Endothelial cell of umbilical vein (primary cell): Measurements from ENCODE around the gene TRAK1. TPM values are rescaled to one million over a fixed set of nuclear protein-coding genes. Genes with fewer than 3 reads are reported as not detected.

Source experiments
- BruUV-seq: library from RNA; stranded (reverse); fragments of 400-500 nt; replicated peaks from 2 replicates; lab custom pipeline; 2021; lab: Mats Ljungman, UMichigan
- CTCF ChIA-PET: fragments of 300-600, 350-600 bp; sonication (Branson Sonifier 250); formaldehyde crosslinking; loops from one replicate; lab custom pipeline; 2021; ENCODE audit warnings: antibody characterized with exemption, inconsistent platforms; lab: Charles Lee
- POLR2A ChIA-PET: fragments of 300-600, 350-600 bp; sonication (Branson Sonifier 250); formaldehyde crosslinking; loops from one replicate; lab custom pipeline; 2021; ENCODE audit warnings: antibody characterized with exemption, inconsistent platforms; lab: Charles Lee
- DNase-seq: peaks from one replicate; pipeline ENCODE4 v3.0.0-alpha.2; 2011; ENCODE audit warnings: low read depth, low spot score
- FAIRE-seq: peaks from 2 replicates; lab custom pipeline; 2011; peaks lifted over from hg19 to GRCh38; lab: Jason Lieb, UNC
- H2AFZ ChIP-seq: 2 replicates; pipeline ENCODE4 v1.6.0; 2012; ENCODE audit warnings: low read depth, low read length, control low read depth, inconsistent platforms
- H3K27ac ChIP-seq: 2 replicates; pipeline ENCODE4 v1.5.1; 2011; ENCODE audit warnings: low read depth, mild to moderate bottlenecking, control low read depth, low read length, moderate library complexity; ENCODE audit not compliant: insufficient read depth
- H3K27me3 ChIP-seq, 2 experiments: 2 replicates each; pipeline versions ENCODE4 v1.6.0 to v1.6.1; 2011; ENCODE audit warnings: low read length in 2 of 2, mixed read lengths in 1 of 2; ENCODE audit not compliant: control insufficient read depth in 2 of 2, insufficient read depth in 2 of 2
- H3K36me3 ChIP-seq, 2 experiments: 2 replicates in 1 of 2; 3 replicates in 1 of 2; pipeline ENCODE4 v1.5.1; 2011; ENCODE audit warnings: low read length in 2 of 2, mild to moderate bottlenecking in 1 of 2, moderate library complexity in 1 of 2; ENCODE audit not compliant: control insufficient read depth in 2 of 2, insufficient read depth in 2 of 2; ENCODE audit errors: extremely low read depth in 1 of 2
- H3K4me1 ChIP-seq: 3 replicates; pipeline ENCODE4 v1.5.1; 2011; ENCODE audit warnings: mild to moderate bottlenecking, low read length; ENCODE audit not compliant: control insufficient read depth, insufficient read depth; ENCODE audit errors: extremely low read depth
- H3K4me2 ChIP-seq: 2 replicates; pipeline ENCODE4 v1.6.1; 2011; ENCODE audit warnings: low read length, control low read depth, mixed read lengths; ENCODE audit not compliant: insufficient read depth
- H3K4me3 ChIP-seq, 3 experiments: fragments of 200-600 bp in 1 of 3; sonication (generic), shearing (Covaris generic) in 1 of 3; replicated peaks in 1 of 3; 2 replicates each; pipeline ENCODE4 v1.5.1; 2011 to 2016; ENCODE audit warnings: control low read depth in 3 of 3, low read length in 3 of 3, mild to moderate bottlenecking in 2 of 3, inconsistent platforms in 1 of 3, low read depth in 1 of 3, moderate library complexity in 1 of 3; ENCODE audit not compliant: insufficient read depth in 1 of 3
- H3K79me2 ChIP-seq: 2 replicates; pipeline ENCODE4 v1.6.0; 2012; ENCODE audit warnings: low read length, inconsistent platforms; ENCODE audit not compliant: control insufficient read depth, insufficient read depth
- H3K9ac ChIP-seq: replicated peaks from 2 replicates; pipeline ENCODE3; 2011; ENCODE audit warnings: low read length, control low read depth; ENCODE audit not compliant: insufficient read depth; ENCODE audit errors: extremely low read depth
- H3K9me1 ChIP-seq: replicated peaks from 3 replicates; pipeline ENCODE4 v1.6.0; 2011; ENCODE audit warnings: mild to moderate bottlenecking, low read length; ENCODE audit not compliant: control insufficient read depth, insufficient read depth; ENCODE audit errors: extremely low read depth
- H3K9me3 ChIP-seq: replicated peaks from 2 replicates; pipeline ENCODE4 v1.5.1; 2012; ENCODE audit warnings: low read length, inconsistent platforms; ENCODE audit not compliant: control insufficient read depth, insufficient read depth
- H4K20me1 ChIP-seq: replicated peaks from 2 replicates; pipeline ENCODE3; 2011; ENCODE audit warnings: mild to moderate bottlenecking, low read length; ENCODE audit not compliant: control insufficient read depth, insufficient read depth; ENCODE audit errors: extremely low read depth
- CTCF ChIP-seq, 2 donors: IDR thresholded peaks; 1 replicate in 1 of 2; 2 replicates in 1 of 2; pipeline ENCODE4 v1.5.1; 2011; ENCODE audit warnings: low read length in 2 of 2, mild to moderate bottlenecking in 2 of 2, moderate library complexity in 2 of 2, control low read depth in 1 of 2, inconsistent platforms in 1 of 2, low read depth in 1 of 2; ENCODE audit not compliant: insufficient read depth in 1 of 2; ENCODE audit errors: extremely low read depth in 1 of 2
- EZH2 ChIP-seq: IDR thresholded peaks from 2 replicates; pipeline ENCODE4 v1.6.1; 2012; ENCODE audit warnings: borderline replicate concordance, low read depth, mild to moderate bottlenecking, moderate library complexity, low read length, inconsistent platforms; ENCODE audit not compliant: severe bottlenecking
- FOS ChIP-seq: IDR thresholded peaks from 2 replicates; pipeline ENCODE4 v1.6.1; 2011; ENCODE audit warnings: mild to moderate bottlenecking, low read length, moderate library complexity, borderline replicate concordance; ENCODE audit not compliant: insufficient read depth
- GATA2 ChIP-seq: IDR thresholded peaks from 2 replicates; pipeline ENCODE4 v1.7.0; 2011; ENCODE audit warnings: low read depth, mild to moderate bottlenecking, moderate library complexity, mixed read lengths, low read length; ENCODE audit not compliant: insufficient read length, insufficient read depth
- JUN ChIP-seq: IDR thresholded peaks from 2 replicates; pipeline ENCODE4 v1.6.1; 2011; ENCODE audit warnings: borderline replicate concordance, low read depth; ENCODE audit not compliant: insufficient read length, insufficient read depth
- MAX ChIP-seq: IDR thresholded peaks from 2 replicates; pipeline ENCODE4 v1.6.1; 2011; ENCODE audit not compliant: insufficient read depth, insufficient read length
- MYC ChIP-seq: IDR thresholded peaks from one replicate; pipeline ENCODE4 v1.6.1; 2011; ENCODE audit warnings: mild to moderate bottlenecking, low read depth, low read length
- POLR2A ChIP-seq: IDR thresholded peaks from 2 replicates; pipeline ENCODE4 v1.6.1; 2012; ENCODE audit warnings: low read depth, mild to moderate bottlenecking, control low read depth, low read length
- POLR2AphosphoS5 ChIP-seq: IDR thresholded peaks from 2 replicates; pipeline ENCODE4 v1.6.1; 2012; ENCODE audit warnings: low read depth, mild to moderate bottlenecking, control low read depth, low read length, moderate library complexity; ENCODE audit not compliant: insufficient read depth
- dilution Hi-C: fragments of 300-500 bp; cut with MboI; formaldehyde crosslinking; loops from one replicate; pipeline ENCODE4 v1.15.0; 2019; ENCODE audit warnings: low sequenced_read_pairs; ENCODE audit not compliant: extremely low pct_ligation_motif_present
- intact Hi-C: fragments of 100-400 bp; cut with micrococcal nuclease; formaldehyde crosslinking; loops from one replicate; pipeline ENCODE4 v1.10.0; 2022
- polyA plus RNA-seq, 4 experiments: library from polyadenylated mRNA; depleted of rRNA in 3 of 4; stranded (reverse) in 3 of 4; unstranded in 1 of 4; fragments of >200 nt; gene quantifications; 2 replicates each; pipeline versions ENCODE4 v1.2.1 to v1.2.3, GENCODE V29; 2011 to 2012; ENCODE audit warnings: missing spikeins in 1 of 4
- total RNA-seq: library from RNA; stranded (reverse); gene quantifications from 2 replicates; pipeline ENCODE4 v1.2.3, GENCODE V29; 2021

The TRAK1 gene
- total and polyA plus RNA-seq, 2 donors (not counting 3 experiments of a cell fraction or from before 2014, with no cell fraction given), result 38.5 to 59.6 TPM

- H3K4me2 ChIP-seq, result no peak overlapping the region
- intact Hi-C loops (no loop called here), dilution Hi-C loops (no loop called here)
- H3K79me2 ChIP-seq, result peaks cover 20% of the 10 kb centered on the region
- FAIRE-seq (no peak), DNase-seq (no peak)
- H3K9me3 ChIP-seq, result no peaks in the 10 kb centered on the region
- H4K20me1 ChIP-seq, result no peaks in the 10 kb centered on the region
- BruUV-seq, result no TSS peak
- ChIA-PET POLR2A (no interaction called here), CTCF (interaction anchor here (1.8 to 4.2 kb wide), 2 partner anchors 9 to 65 kb away, joined by 8 to 27 read pairs; no protein-coding TSS in a partner anchor)
- no peaks in the 10 kb centered on the region for H3K27me3 ChIP-seq
- H3K9me1 ChIP-seq, result no peaks in the 10 kb centered on the region
- H3K36me3 ChIP-seq, result peaks cover 0 to 9% of the 10 kb centered on the region in 2 experiments
- H2AFZ ChIP-seq, result no peak overlapping the region
- TF ChIP-seq MYC, result no peak
- TF ChIP-seq JUN, result no peak
- no peak for TF ChIP-seq MAX
- no peak for TF ChIP-seq POLR2AphosphoS5
- TF ChIP-seq GATA2, result no peak
- TF ChIP-seq POLR2A, result no peak
- TF ChIP-seq FOS, result no peak
- TF ChIP-seq CTCF (IDR thresholded peaks at IDR 0.05; ENCODE audit: extremely low read depth in 1 of 2, insufficient read depth in 1 of 2, low read depth in 1 of 2, low read length in 2 of 2), result no peak
- TF ChIP-seq EZH2, result no peak
- H3K27ac ChIP-seq, result no peak overlapping the region
- peaks cover 32% of the 10 kb centered on the region for H3K4me1 ChIP-seq
- no peak overlapping the region for H3K9ac ChIP-seq
- no peak overlapping the region for H3K4me3 ChIP-seq
Measured at GRCh38 chr3:42182555-42182954, 91.4 kb downstream of the TRAK1 start.
